ENCODE data around the gene GHRHR.

GHRHR gene

DNA sequence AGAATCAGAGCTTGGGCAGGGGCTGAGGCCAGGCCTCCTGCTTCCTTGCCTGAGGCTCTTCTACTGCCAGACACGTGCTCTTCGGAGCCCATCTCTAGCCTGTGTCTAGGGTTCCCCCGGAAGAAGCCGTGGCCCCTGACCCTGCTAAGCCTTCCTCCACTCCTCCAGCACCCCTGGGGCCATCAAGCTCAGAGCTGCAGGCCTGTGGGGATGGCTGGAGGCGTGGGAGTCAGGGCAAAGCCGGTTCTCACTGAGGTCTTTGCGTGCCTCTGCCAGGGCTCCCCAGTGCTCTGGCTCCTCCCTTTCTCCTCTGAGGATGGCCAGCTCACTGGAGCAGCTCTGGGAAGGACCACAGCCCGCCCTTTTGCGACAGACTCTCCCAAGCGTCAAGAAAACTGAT, 34.4 kb downstream of the GHRHR start:
- Histone ChIP-seq H3K27me3 (ENCODE audit: control insufficient read depth in 1 of 2, insufficient read depth in 2 of 2, low read length in 2 of 2) (no peaks in the 10 kb centered on the region), H3K36me3 (ENCODE audit: control insufficient read depth in 1 of 2, insufficient read depth in 2 of 2, low read length in 2 of 2) (no peaks in the 10 kb centered on the region), H3K4me1 (ENCODE audit: control insufficient read depth in 1 of 2, insufficient read depth in 2 of 2, low read length in 2 of 2) (no peaks in the 10 kb centered on the region), H3K4me3 (ENCODE audit: low read depth in 1 of 2, low read length in 2 of 2) (no peak overlapping the region), H3K9me3 (ENCODE audit: control insufficient read depth in 1 of 2, low read length in 2 of 2) (no peaks in the 10 kb centered on the region), H3K9ac (ENCODE audit: low read depth in 1 of 2, low read length in 2 of 2) (no peak overlapping the region), H3K27ac (ENCODE audit: low read depth, low read length) (no peak overlapping the region)

GRCh38 chr7:31000161-31000693, 36.5 kb downstream of the GHRHR start:
- Histone ChIP-seq H3K9ac (ENCODE audit: low read depth in 1 of 2, low read length in 2 of 2) (no peak overlapping the region), H3K9me3 (ENCODE audit: control insufficient read depth in 1 of 2, low read length in 2 of 2) (no peaks in the 10 kb centered on the region), H3K27me3 (ENCODE audit: control insufficient read depth in 1 of 2, insufficient read depth in 2 of 2, low read length in 2 of 2) (no peaks in the 10 kb centered on the region), H3K4me3 (ENCODE audit: low read depth in 1 of 2, low read length in 2 of 2) (no peak overlapping the region), H3K27ac (ENCODE audit: low read depth, low read length) (no peak overlapping the region), H3K4me1 (ENCODE audit: control insufficient read depth in 1 of 2, insufficient read depth in 2 of 2, low read length in 2 of 2) (no peaks in the 10 kb centered on the region), H3K36me3 (ENCODE audit: control insufficient read depth in 1 of 2, insufficient read depth in 2 of 2, low read length in 2 of 2) (no peaks in the 10 kb centered on the region)

DNA sequence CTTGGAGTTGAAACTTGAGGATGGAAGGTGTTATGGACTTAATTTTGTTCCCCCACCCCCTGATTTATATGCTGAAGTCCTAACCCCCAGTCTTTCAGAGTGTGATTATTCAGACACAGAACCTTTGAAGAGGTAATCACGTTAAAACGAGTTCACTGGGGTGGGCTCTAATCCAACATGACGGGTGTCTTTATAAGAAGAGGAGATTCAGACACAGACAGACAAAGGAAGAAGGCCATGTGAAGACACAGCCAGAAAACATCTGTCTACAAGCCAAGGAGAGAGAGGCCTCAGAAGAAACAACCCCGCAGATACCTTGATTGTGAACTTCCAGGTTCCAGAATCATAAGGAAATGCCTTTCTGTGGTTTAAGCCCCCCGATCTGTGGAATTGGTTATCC, 37.0 kb downstream of the GHRHR start:
- no peaks in the 10 kb centered on the region for H3K27me3 ChIP-seq (ENCODE audit: control insufficient read depth in 1 of 2, insufficient read depth in 2 of 2, low read length in 2 of 2)
- no peaks in the 10 kb centered on the region for H3K9me3 ChIP-seq (ENCODE audit: control insufficient read depth in 1 of 2, low read length in 2 of 2)
- H3K4me1 ChIP-seq (ENCODE audit: control insufficient read depth in 1 of 2, insufficient read depth in 2 of 2, low read length in 2 of 2) = no peaks in the 10 kb centered on the region
- no peak overlapping the region for H3K4me3 ChIP-seq (ENCODE audit: low read depth in 1 of 2, low read length in 2 of 2)
- H3K9ac ChIP-seq (ENCODE audit: low read depth in 1 of 2, low read length in 2 of 2) = no peak overlapping the region
- H3K36me3 ChIP-seq (ENCODE audit: control insufficient read depth in 1 of 2, insufficient read depth in 2 of 2, low read length in 2 of 2) = no peaks in the 10 kb centered on the region
- H3K27ac ChIP-seq (ENCODE audit: low read depth, low read length) = no peak overlapping the region

DNA sequence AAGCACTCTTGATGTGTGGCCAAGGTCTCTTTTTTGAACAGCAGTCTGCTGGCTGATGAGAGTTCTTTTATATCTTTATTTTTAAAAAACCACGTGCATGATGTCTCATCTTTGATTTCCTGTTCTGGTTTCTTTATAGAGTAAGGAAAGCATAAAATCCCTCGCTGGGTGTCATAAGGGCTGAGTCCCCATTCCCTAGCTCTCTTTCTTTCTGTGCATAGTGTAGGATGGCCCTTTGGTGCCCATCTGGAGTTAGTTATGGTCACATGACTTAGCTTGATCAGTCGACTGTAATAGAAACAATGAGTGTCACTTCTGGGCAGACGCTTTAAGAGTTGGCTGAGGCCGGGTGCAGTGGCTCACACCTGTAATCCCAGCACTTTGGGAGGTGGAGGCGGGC, 38.5 kb downstream of the GHRHR start:
- Histone ChIP-seq H3K9me3 (ENCODE audit: control insufficient read depth in 1 of 2, low read length in 2 of 2) (no peaks in the 10 kb centered on the region), H3K4me1 (ENCODE audit: control insufficient read depth in 1 of 2, insufficient read depth in 2 of 2, low read length in 2 of 2) (no peaks in the 10 kb centered on the region), H3K36me3 (ENCODE audit: control insufficient read depth in 1 of 2, insufficient read depth in 2 of 2, low read length in 2 of 2) (no peaks in the 10 kb centered on the region), H3K9ac (ENCODE audit: low read depth in 1 of 2, low read length in 2 of 2) (no peak overlapping the region), H3K27me3 (ENCODE audit: control insufficient read depth in 1 of 2, insufficient read depth in 2 of 2, low read length in 2 of 2) (peaks cover 0 to 6% of the 10 kb centered on the region in 2 donors), H3K4me3 (ENCODE audit: low read depth in 1 of 2, low read length in 2 of 2) (no peak overlapping the region), H3K27ac (ENCODE audit: low read depth, low read length) (no peak overlapping the region)

DNA sequence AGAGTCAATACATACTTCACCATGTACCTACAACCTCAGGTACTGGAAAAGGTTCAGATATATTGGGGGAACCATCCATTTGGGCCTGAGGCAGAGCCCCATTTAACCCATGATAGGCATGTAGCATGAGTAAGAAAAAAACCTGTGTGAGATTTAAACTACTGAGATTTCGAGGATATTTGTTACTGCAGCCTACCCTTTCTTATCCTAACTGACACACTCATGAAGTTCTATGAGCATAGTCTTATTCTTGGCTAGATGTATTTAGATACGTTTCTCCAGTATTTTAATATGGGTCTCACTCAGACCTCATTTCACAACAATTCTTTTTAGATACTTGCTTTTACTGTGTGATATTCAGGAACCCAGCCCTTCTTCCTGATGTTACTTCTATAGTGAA, 39.3 kb downstream of the GHRHR start:
- H3K27ac ChIP-seq (ENCODE audit: low read depth, low read length) = no peak overlapping the region

DNA sequence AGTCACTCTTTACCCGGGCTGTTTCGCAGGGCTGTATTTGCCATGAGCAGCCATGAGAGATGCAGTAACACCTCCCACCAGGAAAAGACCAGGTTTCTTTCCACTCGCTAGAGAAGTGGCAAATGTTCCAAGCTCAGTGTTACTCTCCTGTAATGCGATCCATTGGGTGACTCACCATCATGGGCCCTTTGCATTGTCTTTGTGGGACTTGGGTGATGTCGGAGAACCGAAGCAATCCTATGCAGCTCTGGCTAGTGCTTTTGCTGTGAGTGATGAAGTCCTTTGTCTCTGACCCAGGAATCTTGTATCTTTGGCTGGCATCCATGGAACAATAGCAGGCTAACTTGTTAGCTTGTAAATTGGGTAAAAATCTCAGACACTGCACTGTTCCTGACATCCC, 40.0 kb downstream of the GHRHR start:
- no peak overlapping the region for H3K27ac ChIP-seq (ENCODE audit: low read depth, low read length)
- no peaks in the 10 kb centered on the region for H3K9me3 ChIP-seq (ENCODE audit: control insufficient read depth in 1 of 2, low read length in 2 of 2)
- H3K4me1 ChIP-seq (ENCODE audit: control insufficient read depth in 1 of 2, insufficient read depth in 2 of 2, low read length in 2 of 2) = no peaks in the 10 kb centered on the region
- H3K36me3 ChIP-seq (ENCODE audit: control insufficient read depth in 1 of 2, insufficient read depth in 2 of 2, low read length in 2 of 2) = no peaks in the 10 kb centered on the region
- peaks cover 6% of the 10 kb centered on the region in 2 donors for H3K27me3 ChIP-seq (ENCODE audit: control insufficient read depth in 1 of 2, insufficient read depth in 2 of 2, low read length in 2 of 2)
- H3K4me3 ChIP-seq (ENCODE audit: low read depth in 1 of 2, low read length in 2 of 2) = no peak overlapping the region
- H3K9ac ChIP-seq (ENCODE audit: low read depth in 1 of 2, low read length in 2 of 2) = no peak overlapping the region

More for the DNA sequence above, 39.3 kb downstream of the GHRHR start:
- Histone ChIP-seq H3K9me3 (ENCODE audit: control insufficient read depth in 1 of 2, low read length in 2 of 2) (no peaks in the 10 kb centered on the region), H3K4me1 (ENCODE audit: control insufficient read depth in 1 of 2, insufficient read depth in 2 of 2, low read length in 2 of 2) (no peaks in the 10 kb centered on the region), H3K36me3 (ENCODE audit: control insufficient read depth in 1 of 2, insufficient read depth in 2 of 2, low read length in 2 of 2) (no peaks in the 10 kb centered on the region), H3K4me3 (ENCODE audit: low read depth in 1 of 2, low read length in 2 of 2) (no peak overlapping the region), H3K27me3 (ENCODE audit: control insufficient read depth in 1 of 2, insufficient read depth in 2 of 2, low read length in 2 of 2) (peaks cover 4 to 6% of the 10 kb centered on the region in 2 donors), H3K9ac (ENCODE audit: low read depth in 1 of 2, low read length in 2 of 2) (no peak overlapping the region)

- no peak overlapping the region for H3K9ac ChIP-seq (ENCODE audit: low read depth in 1 of 2, low read length in 2 of 2)
- no peak overlapping the region for H3K4me3 ChIP-seq (ENCODE audit: low read depth in 1 of 2, low read length in 2 of 2)
- H3K27ac ChIP-seq (ENCODE audit: low read depth, low read length) = no peak overlapping the region
- H3K4me1 ChIP-seq (ENCODE audit: control insufficient read depth in 1 of 2, insufficient read depth in 2 of 2, low read length in 2 of 2) = no peaks in the 10 kb centered on the region
- H3K36me3 ChIP-seq (ENCODE audit: control insufficient read depth in 1 of 2, insufficient read depth in 2 of 2, low read length in 2 of 2) = no peaks in the 10 kb centered on the region
- H3K9me3 ChIP-seq (ENCODE audit: control insufficient read depth in 1 of 2, low read length in 2 of 2) = no peaks in the 10 kb centered on the region
- H3K27me3 ChIP-seq (ENCODE audit: control insufficient read depth in 1 of 2, insufficient read depth in 2 of 2, low read length in 2 of 2) = peaks cover 6% of the 10 kb centered on the region in 2 donors
Observed at GRCh38 chr7:31004393-31004792, 40.6 kb downstream of the GHRHR start.

DNA sequence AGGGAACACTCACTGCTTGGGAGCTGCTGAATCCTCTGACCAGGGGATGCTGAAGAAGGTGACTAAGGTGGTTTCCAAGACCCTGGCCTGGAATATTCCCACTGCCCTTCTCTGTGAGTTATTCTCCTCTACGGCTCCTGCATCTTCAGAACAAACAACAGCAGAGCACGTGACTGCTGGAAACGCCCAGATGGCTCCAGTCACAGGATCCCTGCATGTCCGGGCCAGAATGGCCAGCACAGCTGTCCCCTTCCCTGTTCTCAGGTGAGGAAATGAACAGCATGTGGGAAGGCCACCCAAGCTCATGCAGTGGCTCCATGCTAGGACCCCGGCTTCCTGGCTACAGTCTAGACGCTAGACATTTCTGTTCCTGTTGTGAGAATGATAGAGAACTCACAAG, 43.1 kb downstream of the GHRHR start:
- H3K27ac ChIP-seq (ENCODE audit: low read depth, low read length) = no peak overlapping the region
- H3K4me3 ChIP-seq (ENCODE audit: low read depth in 1 of 2, low read length in 2 of 2) = no peak overlapping the region
- H3K27me3 ChIP-seq (ENCODE audit: control insufficient read depth in 1 of 2, insufficient read depth in 2 of 2, low read length in 2 of 2) = peaks cover 6% of the 10 kb centered on the region in 2 donors
- H3K9me3 ChIP-seq (ENCODE audit: control insufficient read depth in 1 of 2, low read length in 2 of 2) = no peaks in the 10 kb centered on the region
- no peaks in the 10 kb centered on the region for H3K36me3 ChIP-seq (ENCODE audit: control insufficient read depth in 1 of 2, insufficient read depth in 2 of 2, low read length in 2 of 2)
- no peaks in the 10 kb centered on the region for H3K4me1 ChIP-seq (ENCODE audit: control insufficient read depth in 1 of 2, insufficient read depth in 2 of 2, low read length in 2 of 2)
- no peak overlapping the region for H3K9ac ChIP-seq (ENCODE audit: low read depth in 1 of 2, low read length in 2 of 2)

DNA sequence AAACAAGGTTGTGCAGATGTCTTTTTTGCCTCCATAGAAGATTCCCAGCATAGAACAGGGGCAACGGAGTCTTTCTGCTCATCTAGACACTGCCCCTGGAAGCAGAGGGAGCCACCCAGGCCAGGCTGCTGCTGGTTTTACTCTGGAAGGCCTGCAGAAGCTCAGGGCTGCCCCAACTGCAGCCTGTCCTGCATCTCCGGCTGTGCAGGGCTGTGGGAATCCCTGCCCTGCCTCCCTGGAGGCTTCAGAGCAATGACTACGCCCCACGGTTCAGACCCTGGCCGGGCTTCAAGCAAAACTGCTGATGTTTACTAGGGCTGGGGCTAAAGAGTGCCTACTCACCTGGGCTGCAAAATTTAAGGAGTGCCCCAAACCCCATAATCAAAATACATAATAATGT, 43.9 kb downstream of the GHRHR start:
- Histone ChIP-seq H3K9me3 (ENCODE audit: control insufficient read depth in 1 of 2, low read length in 2 of 2) (no peaks in the 10 kb centered on the region), H3K4me3 (ENCODE audit: low read depth in 1 of 2, low read length in 2 of 2) (no peak overlapping the region), H3K4me1 (ENCODE audit: control insufficient read depth in 1 of 2, insufficient read depth in 2 of 2, low read length in 2 of 2) (no peaks in the 10 kb centered on the region), H3K27me3 (ENCODE audit: control insufficient read depth in 1 of 2, insufficient read depth in 2 of 2, low read length in 2 of 2) (peaks cover 6% of the 10 kb centered on the region in 2 donors), H3K27ac (ENCODE audit: low read depth, low read length) (no peak overlapping the region), H3K36me3 (ENCODE audit: control insufficient read depth in 1 of 2, insufficient read depth in 2 of 2, low read length in 2 of 2) (no peaks in the 10 kb centered on the region), H3K9ac (ENCODE audit: low read depth in 1 of 2, low read length in 2 of 2) (no peak overlapping the region)

DNA sequence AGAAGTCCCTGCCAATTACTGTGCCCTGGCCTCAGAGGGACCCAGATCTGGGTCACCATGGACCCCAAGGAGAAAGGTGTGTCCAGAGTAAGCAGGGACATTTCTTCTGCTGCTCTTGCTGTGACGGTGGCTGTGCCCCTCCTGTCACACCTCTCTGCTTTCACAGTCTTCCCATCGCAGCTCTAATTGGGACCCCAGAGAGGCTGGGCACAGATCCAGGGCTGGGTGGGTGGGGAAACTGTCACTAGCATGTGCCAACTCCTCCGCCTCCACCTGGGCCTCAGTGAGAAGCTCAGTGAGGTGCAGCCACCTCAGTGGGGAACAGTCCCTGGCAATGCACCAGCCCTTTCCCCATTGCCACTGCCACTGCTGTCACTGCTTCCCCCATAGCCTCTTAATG, 51.1 kb downstream of the GHRHR start:
- H3K4me1 ChIP-seq (ENCODE audit: control insufficient read depth in 1 of 2, insufficient read depth in 2 of 2, low read length in 2 of 2) = no peaks in the 10 kb centered on the region
- peaks cover 0 to 5% of the 10 kb centered on the region in 2 donors for H3K27me3 ChIP-seq (ENCODE audit: control insufficient read depth in 1 of 2, insufficient read depth in 2 of 2, low read length in 2 of 2)
- no peak overlapping the region for H3K9ac ChIP-seq (ENCODE audit: low read depth in 1 of 2, low read length in 2 of 2)
- no peaks in the 10 kb centered on the region for H3K9me3 ChIP-seq (ENCODE audit: control insufficient read depth in 1 of 2, low read length in 2 of 2)
- no peak overlapping the region for H3K4me3 ChIP-seq (ENCODE audit: low read depth in 1 of 2, low read length in 2 of 2)
- no peaks in the 10 kb centered on the region for H3K36me3 ChIP-seq (ENCODE audit: control insufficient read depth in 1 of 2, insufficient read depth in 2 of 2, low read length in 2 of 2)
- no peak overlapping the region for H3K27ac ChIP-seq (ENCODE audit: low read depth, low read length)
